Activated effector memory CD4-positive, alpha-beta T cell treated with Interleukin-2 at 50 U/mL for 16 hours (primary cell): ENCODE data around the gene PRKCA.
A peak's percentile ranks its signal among the peaks of the same experiment; 100 is the strongest.
"Not testable (repeated sequence)": the region's sequence is repeated elsewhere in the genome, so short reads cannot be mapped to it uniquely, and the experiment has no call there.

Experiments
- DNase-seq: peaks from one replicate; pipeline ENCODE4 v3.0.0-alpha.2; 2020

The PRKCA gene

GRCh38 chr17:66702106-66702936 lies 399.9 kb downstream of the PRKCA start:
- no peak for DNase-seq

- no peak for DNase-seq
These were observed 402.6 kb downstream of the PRKCA start for GRCh38 chr17:66704858-66705520.

GRCh38 chr17:66706851-66707450 lies 404.5 kb downstream of the PRKCA start:
- no peak for DNase-seq

- DNase-seq: no peak
These were observed 409.0 kb downstream of the PRKCA start for GRCh38 chr17:66711401-66711800.

- no peak for DNase-seq
These were observed 409.5 kb downstream of the PRKCA start for GRCh38 chr17:66711881-66712321.

GRCh38 chr17:66712453-66712852 lies 410.0 kb downstream of the PRKCA start:
- DNase-seq: no peak

GRCh38 chr17:66713021-66713532 lies 410.7 kb downstream of the PRKCA start:
- not testable (repeated sequence) for DNase-seq

- DNase-seq: peak; percentile 12
These were observed 411.2 kb downstream of the PRKCA start for GRCh38 chr17:66713533-66714042.

- no peak for DNase-seq
These were observed 411.9 kb downstream of the PRKCA start for GRCh38 chr17:66714046-66715023.

GRCh38 chr17:66715076-66715675 lies 412.8 kb downstream of the PRKCA start:
- no peak for DNase-seq

- no peak for DNase-seq
These were observed 413.3 kb downstream of the PRKCA start for GRCh38 chr17:66715745-66716156.

- DNase-seq: no peak
These were observed 414.0 kb downstream of the PRKCA start for GRCh38 chr17:66716236-66717026.

- no peak for DNase-seq
These were observed 415.2 kb downstream of the PRKCA start for GRCh38 chr17:66717641-66718058.

- DNase-seq: no peak
These were observed 417.6 kb downstream of the PRKCA start for GRCh38 chr17:66720027-66720426.

- DNase-seq: no peak
These were observed 418.2 kb downstream of the PRKCA start for GRCh38 chr17:66720567-66720966.

- no peak for DNase-seq
These were observed 419.9 kb downstream of the PRKCA start for GRCh38 chr17:66722341-66722740.

- no peak for DNase-seq
These were observed 422.3 kb downstream of the PRKCA start for GRCh38 chr17:66724581-66725341.

GRCh38 chr17:66725438-66725837 lies 423.0 kb downstream of the PRKCA start:
- DNase-seq: not testable (repeated sequence)

- DNase-seq: no peak
These were observed 423.5 kb downstream of the PRKCA start for GRCh38 chr17:66725956-66726355.

GRCh38 chr17:66726371-66726770 lies 424.0 kb downstream of the PRKCA start:
- no peak for DNase-seq
